Activated CD4-positive, alpha-beta T cell treated with anti-CD3 and anti-CD28 coated beads for 4 hours (primary cell): ENCODE results near the gene NEMF.
A peak's percentile ranks its signal among the peaks of the same experiment; 100 is the strongest.
"Not testable (repeated sequence)": the region's sequence is repeated elsewhere in the genome, so short reads cannot be mapped to it uniquely, and the experiment has no call there.

Source experiments
- DNase-seq, 2 donors: peaks; one replicate each; pipeline ENCODE4 v3.0.0-alpha.2; 2020

The NEMF gene

GRCh38 chr14:49796025-49796424 is 56.6 kb downstream of the NEMF start:
- DNase-seq: no peak

DNA sequence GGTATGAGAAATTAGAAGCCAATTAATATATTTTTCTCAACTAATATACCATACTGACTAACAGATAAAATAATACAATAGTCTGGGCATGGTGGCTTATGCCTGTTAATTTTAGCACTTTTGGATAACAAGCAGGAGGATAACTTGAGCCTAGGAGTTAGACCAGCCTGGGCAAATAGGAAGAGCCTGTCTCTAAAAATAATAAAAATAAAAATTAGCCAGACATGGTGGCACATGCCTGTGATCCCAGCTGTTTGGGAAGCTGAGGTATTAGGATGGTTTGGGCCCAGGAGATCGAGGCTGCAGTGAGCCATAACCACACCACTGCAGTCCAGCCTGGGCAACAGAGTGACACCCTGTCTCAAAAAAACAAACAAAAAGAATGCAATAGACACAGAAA is 60.0 kb downstream of the NEMF start:
- DNase-seq: no peak

DNA sequence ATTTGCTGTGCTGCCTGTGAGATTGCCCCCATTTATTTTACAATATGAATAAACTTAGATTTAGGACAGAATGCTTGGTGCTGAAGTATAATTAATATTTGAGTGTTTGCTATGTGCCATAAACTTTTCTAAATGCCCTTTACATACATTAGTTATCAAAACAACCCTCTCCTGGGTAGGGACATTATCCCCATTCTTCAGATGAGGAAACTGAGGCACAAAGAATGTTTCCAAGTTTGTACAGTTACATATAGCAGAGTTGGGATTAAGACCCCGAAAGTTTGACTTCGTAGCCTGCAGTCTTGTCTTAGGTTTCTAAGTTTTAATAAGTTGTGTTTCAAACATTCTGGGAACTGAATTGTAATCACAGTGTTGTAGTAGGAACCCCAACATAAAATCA is 66.3 kb downstream of the NEMF start:
- no peak for DNase-seq

DNA sequence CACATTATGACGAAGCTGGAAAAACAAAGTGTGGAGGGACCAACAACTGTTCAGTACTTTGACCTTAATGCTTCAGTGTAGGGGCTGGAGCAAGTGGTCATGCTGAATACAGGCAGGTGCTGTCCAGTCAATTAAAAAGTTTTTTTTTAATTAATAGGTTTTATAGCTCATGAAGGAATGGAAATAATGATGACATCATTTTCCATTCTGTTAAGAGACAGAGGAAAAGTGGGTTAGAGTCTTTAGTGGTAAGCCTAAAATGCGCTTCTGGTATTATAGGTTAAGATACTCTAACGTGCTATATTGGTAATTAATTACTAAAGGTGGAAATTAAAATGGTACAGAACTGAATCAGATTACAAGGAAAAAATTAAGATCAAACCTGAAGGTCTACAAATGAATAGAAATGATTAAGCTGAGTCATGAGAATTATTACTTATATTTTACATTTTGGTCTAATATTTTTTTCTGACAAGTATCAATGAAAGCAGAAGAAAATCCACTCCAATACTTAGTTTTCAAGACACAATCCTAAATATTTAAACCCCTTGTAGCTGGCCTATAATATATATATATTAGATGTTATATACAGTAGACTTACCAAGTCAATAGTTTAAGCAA is 69.1 kb downstream of the NEMF start:
- no peak for DNase-seq

DNA sequence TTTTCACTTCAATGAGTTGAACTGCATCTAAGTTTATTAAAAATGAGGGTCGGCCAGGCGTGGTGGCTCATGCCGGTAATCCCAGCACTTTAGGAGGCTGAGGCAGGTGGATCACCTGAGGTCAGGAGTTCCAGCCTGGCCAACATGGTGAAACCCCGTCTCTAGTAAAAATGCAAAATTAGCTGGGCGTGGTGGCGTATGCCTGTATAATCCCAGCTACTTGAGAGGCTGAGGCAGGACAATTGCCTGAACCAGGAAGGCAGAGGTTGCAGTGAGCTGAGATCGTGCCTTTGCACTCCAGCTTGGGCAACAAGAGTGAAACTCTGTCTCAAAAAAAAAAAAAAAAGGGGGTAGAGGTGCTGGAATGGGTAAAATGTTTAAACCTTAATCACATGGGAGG is 71.5 kb downstream of the NEMF start:
- not testable (repeated sequence) for DNase-seq

- no peak for DNase-seq
Measured at GRCh38 chr14:49778421-49778820, 74.2 kb downstream of the NEMF start.

GRCh38 chr14:49774106-49774505 is 78.5 kb downstream of the NEMF start:
- no peak for DNase-seq

DNA sequence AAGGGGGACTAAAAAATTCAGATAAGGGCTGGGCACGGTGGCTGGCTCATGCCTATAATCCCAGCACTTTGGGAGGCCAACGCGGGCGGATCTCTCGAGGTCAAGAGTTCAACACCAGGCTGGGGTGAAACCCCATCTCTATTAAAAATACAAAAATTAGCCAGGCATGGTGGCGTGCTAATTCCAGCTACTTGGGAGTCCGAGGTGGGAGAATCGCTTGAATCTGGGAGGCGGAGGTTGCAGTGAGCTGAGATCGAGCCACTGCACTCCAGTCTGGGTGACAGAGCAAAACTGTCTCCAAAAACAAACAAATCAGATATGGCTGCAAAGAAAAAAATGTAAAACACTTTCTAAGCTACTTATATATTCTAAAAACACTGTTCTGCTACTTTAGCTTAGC is 80.9 kb downstream of the NEMF start:
- DNase-seq: not testable (repeated sequence)

DNA sequence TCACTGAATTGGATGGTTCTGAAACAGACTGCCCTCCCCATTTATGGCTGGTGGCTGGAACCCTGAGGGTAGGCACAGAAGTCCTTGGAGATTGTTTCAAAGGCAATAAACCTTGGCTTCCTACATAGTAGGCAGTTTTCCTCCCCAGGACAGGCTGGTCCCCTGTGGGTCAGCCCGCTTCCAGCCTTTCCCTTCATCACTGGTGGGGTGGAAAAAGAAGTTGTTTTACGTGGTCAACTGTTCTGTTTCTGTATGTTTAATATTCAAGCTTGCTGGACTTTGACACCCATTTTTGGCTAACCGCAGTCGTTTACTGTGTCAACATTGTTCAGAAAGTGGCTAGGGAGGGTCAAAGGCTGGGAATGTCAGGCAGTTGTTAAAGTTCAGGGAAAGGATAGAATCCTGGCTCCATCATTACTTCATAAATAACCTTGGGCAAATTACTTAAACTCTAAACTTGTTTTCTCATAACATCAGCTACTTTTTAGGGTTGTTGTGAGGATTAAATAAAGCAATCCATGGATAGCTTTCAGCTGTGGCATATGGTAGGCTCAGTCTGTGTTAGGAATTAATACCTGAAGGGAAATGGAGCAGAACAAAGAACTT is 82.3 kb downstream of the NEMF start:
- no peak for DNase-seq

DNA sequence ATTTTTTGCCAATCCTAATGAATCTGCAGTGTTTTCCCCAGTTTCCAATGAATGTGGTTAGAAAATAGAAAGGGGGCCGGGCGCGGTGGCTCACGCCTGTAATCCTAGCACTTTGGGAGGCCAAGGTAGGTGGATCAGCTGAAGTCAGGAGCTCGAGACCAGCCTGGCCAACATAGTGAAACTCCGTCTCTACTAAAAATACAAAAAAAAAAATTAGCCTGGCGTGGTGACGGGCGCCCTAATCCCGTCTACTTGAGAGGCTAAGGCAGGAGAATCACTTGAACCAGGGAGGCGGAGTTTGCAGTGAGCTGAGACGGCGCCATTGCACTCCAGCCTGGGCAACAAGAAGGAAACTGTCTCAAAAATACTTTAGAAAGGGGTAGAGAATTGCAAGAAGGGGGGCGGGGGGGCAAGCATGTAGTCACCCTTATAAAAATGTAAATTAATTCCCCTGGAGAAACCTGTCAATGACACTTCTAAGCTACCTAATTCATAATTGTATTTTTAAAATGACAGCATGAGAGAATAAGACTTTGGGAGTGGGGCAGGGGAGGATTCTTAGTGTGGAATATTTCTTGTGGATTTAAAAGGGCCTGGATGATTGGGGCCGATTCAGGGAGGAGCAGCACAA is 82.9 kb downstream of the NEMF start:
- no peak for DNase-seq

DNA sequence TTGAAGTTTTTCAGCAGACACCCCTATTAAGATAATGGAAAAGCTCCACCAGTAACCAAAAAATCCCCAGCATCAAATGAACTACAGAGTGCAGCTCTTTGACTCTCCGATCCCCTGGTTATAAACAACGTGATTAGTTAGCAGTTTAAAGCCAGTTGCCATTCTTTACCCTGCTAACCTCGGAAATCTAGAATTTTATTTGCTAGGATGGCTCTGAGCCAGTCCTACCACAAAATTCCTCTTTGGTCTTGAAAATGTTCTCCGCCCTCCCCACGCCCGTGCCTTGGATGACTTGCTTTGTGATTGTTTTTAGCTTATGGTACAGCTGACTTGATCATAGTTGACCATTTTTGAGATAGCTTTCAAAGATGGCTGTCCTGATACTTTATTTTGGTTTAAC is 83.4 kb downstream of the NEMF start:
- no peak for DNase-seq

- peak; percentile 61 to 67 for DNase-seq
Measured at GRCh38 chr14:49768301-49769121, 84.1 kb downstream of the NEMF start.

- DNase-seq: peak; percentile 82 to 83
Measured at GRCh38 chr14:49767571-49768300, 84.9 kb downstream of the NEMF start, which contains the start of gene KLHDC2. Gene KLHDC2 (plus strand): TSS chr14:49768153. CDS start chr14:49768469, 316 bp downstream.

DNA sequence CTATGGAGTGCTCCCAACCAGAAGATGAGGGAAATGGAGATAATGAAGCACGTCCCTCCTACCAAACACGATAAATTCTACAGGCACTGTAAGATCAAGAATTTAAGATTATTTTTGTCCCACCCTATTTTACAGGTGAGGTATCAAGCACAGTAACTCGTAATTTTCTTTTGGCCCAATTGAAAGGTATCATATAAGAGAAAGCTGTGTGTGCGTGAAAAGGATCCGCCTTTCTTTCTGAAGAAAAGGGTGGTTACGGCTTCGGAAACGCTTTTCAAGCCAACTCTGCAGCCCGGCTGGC is 85.4 kb downstream of the NEMF start:
- DNase-seq: no peak

- no peak for DNase-seq
Measured at GRCh38 chr14:49766839-49767238, 85.7 kb downstream of the NEMF start.

DNA sequence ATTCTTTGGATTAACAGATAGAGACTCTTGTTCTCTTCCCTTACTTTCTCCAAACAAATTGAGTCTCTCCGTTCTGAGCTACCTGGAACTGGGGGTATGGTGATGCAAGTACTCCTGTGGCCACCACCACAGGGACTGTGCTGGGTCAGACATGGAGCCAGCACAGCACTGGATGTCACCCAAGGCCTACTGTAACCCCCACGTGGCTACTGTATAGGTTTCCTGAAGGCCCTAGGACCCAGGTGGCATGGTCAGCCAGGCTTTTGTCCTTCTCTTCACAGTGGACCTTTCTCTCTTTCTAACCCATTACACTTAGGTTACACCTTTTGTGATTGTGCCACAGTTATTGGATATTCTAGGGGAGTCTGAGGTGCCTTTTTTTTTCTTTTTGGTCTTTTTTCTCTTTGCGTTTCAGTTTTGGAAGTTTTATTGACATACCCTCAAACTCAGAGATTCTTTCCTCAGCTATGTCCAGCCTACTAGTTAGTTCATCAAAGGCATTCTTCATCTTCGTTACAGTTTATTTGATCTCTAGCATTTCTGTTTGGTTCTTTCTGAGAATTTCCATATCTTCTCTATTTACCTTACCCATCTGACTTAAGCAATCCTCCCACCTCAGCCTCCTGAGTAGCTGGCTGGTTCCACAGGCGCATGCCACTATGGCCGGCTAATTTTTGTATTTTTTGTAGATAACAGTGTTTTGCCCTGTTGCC is 90.6 kb downstream of the NEMF start:
- no peak for DNase-seq

DNA sequence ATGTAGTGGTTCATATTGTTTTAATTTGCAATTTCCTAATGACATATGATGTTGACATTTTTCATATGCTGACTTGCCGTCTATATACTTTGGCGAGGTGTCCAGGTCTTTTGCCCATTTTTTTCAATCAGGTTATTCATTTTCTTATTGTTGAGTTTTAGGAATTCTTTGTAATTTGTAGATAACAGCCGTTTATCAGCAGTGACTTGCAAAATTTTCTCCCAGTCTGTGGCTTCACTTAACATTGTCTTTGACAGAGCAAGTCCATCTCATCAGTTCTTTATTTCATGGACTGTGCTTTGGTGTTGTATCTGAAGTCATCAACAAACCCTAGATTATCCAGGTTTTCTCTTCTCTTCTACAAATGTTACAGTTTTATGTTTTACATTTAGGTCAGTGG is 97.2 kb downstream of the NEMF start:
- DNase-seq: no peak

DNA sequence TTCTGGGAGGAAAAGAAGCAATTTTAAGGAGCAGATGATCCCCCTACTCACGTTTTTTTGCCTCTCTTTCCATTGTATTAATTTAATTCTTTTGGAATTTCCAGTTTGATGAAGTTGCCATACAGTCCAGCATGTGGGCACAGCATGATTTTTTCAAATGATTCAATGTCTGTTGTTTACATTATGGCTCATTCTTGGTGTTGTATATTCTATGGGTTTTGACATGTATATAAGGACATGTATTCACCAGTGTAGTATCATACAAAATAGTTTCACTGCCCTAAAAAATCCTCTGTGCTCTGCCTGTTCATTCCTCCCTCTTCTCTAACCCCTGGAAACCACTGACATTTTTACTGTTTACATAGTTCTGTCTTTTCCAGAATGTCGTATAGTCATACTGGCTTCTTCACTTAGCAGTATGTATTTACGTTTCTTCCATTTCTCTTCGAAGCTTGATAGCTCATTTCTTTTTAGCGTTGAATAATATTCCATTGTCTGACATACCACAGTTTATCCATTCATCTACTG is 98.0 kb downstream of the NEMF start:
- DNase-seq: no peak

GRCh38 chr14:49746476-49746875 is 106.1 kb downstream of the NEMF start:
- not testable (repeated sequence) for DNase-seq

DNA sequence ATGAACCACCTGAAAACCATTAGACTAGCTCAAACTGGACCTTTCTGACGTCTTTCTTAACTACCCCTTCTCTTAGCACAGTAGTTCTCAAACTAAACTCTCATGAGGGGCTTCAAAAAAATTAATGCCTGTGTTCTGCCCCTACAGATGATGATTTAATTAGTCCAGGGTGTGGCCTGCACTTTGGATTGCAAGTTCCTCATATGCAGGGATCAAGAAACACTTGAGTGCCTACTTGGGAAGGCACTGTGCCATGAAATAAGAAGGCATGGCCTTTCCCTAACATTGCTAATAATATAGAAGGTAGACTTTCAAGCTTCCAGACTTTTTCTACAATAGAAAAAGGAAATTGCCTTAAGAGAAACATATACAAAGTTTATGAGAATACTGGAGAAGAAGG is 107.4 kb downstream of the NEMF start:
- DNase-seq: no peak

DNA sequence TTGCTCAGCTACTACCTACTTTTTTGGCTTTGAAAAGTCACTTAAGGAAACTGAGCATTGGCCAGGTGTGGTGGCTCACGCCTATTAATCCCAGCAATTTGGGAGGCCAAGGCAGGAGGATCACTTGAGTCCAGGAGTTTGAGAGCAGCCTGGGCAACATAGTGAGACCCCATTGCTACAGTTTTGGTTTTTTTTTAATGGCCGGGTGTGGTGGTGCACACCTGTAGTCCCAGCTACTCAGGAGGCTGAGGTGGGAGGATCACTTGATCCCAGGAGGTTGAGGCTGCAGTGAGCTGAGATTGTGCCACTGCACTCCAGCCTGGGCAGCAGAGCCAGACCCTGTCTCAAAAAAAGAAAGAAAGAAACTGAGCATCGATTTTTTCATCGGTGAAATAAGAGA is 116.9 kb downstream of the NEMF start:
- not testable (repeated sequence) for DNase-seq

DNA sequence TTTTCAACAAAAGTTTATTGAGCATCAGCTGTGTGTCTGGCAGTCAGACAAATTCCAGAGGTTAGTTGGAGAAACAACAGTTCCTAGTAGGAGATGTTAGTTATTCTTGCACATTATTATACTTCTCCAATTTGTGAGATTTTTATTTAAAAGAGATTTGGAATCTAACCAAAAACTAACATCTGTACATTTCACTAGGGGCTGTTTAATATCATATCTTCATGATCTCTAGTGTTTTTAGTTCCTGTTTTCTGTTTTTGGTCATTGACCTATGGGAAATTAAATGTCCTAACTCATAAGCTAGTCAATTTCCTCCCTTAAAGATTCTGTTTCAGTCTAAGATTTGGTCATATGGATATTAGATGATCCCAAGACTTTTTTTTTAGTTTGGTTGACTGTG is 118.8 kb downstream of the NEMF start:
- no peak for DNase-seq
